H1 (cell line): ENCODE data around the gene CACNA1B. TPM values are rescaled to one million over a fixed set of nuclear protein-coding genes. Genes with fewer than 3 reads are reported as not detected.

Experiments used
- CTCF ChIA-PET: fragments of 300-600 bp; sonication (Branson Sonifier 250); formaldehyde crosslinking; loops from one replicate; lab custom pipeline; 2021; ENCODE audit not compliant: partially characterized antibody; lab: Charles Lee
- POLR2A ChIA-PET: fragments of 300-600 bp; sonication (Branson Sonifier 250); formaldehyde crosslinking; loops from one replicate; lab custom pipeline; 2021; ENCODE audit warnings: inconsistent platforms; ENCODE audit not compliant: partially characterized antibody; lab: Charles Lee
- DNase-seq, 2 experiments: peaks; one replicate each; pipeline versions ENCODE4 v3.0.0 to v3.0.0-alpha.2; 2010 to 2022; ENCODE audit warnings: low spot score in 2 of 2, low read depth in 1 of 2, mixed read lengths in 1 of 2
- FAIRE-seq: peaks from 2 replicates; lab custom pipeline; 2011; peaks lifted over from hg19 to GRCh38; lab: Jason Lieb, UNC
- H2AFZ ChIP-seq: 2 replicates; pipeline ENCODE4 v1.8.1; 2012; ENCODE audit warnings: low read length, inconsistent platforms
- H2AK5ac ChIP-seq: 2 replicates; pipeline ENCODE4 v1.6.1; 2013; ENCODE audit warnings: low read depth, low read length
- H2BK120ac ChIP-seq: replicated peaks from 2 replicates; pipeline ENCODE3; 2013; ENCODE audit warnings: low read depth, low read length, inconsistent platforms
- H2BK12ac ChIP-seq: 2 replicates; pipeline ENCODE4 v1.6.1; 2013; ENCODE audit warnings: low read depth, low read length
- H2BK15ac ChIP-seq: 2 replicates; pipeline ENCODE4 v1.6.1; 2013; ENCODE audit warnings: low read length
- H2BK20ac ChIP-seq: 2 replicates; pipeline ENCODE4 v1.6.1; 2013; ENCODE audit warnings: low read length
- H2BK5ac ChIP-seq: 2 replicates; pipeline ENCODE4 v1.6.1; 2013; ENCODE audit warnings: low read depth, low read length
- H3K14ac ChIP-seq: 2 replicates; pipeline ENCODE4 v1.6.1; 2013; ENCODE audit warnings: inconsistent platforms; ENCODE audit not compliant: insufficient read length
- H3K18ac ChIP-seq: 2 replicates; pipeline ENCODE4 v1.6.1; 2013; ENCODE audit warnings: low read length; ENCODE audit errors: extremely low read depth
- H3K23ac ChIP-seq: 2 replicates; pipeline ENCODE4 v1.6.1; 2013; ENCODE audit warnings: inconsistent platforms; ENCODE audit not compliant: insufficient read length
- H3K23me2 ChIP-seq: 2 replicates; pipeline ENCODE4 v1.6.1; 2013; ENCODE audit warnings: low read depth, low read length
- H3K27ac ChIP-seq: 2 replicates; pipeline ENCODE4 v1.6.1; 2011; ENCODE audit warnings: low read depth, low read length, inconsistent platforms
- H3K27me3 ChIP-seq, 4 experiments: replicated peaks in 1 of 4; 1 replicate in 1 of 4; 2 replicates in 3 of 4; pipeline versions ENCODE4 v1.6.1 to v1.8.1; 2011 to 2013; ENCODE audit warnings: low read length in 3 of 4, mild to moderate bottlenecking in 3 of 4, inconsistent platforms in 2 of 4, mixed read lengths in 2 of 4, moderate library complexity in 1 of 4; ENCODE audit not compliant: control insufficient read depth in 3 of 4, insufficient read depth in 3 of 4; ENCODE audit errors: extremely low read depth in 1 of 4
- H3K36me3 ChIP-seq, 4 experiments: 2 replicates each; pipeline versions ENCODE4 v1.6.1 to v1.8.1; 2011 to 2013; ENCODE audit warnings: mild to moderate bottlenecking in 4 of 4, low read length in 3 of 4, moderate library complexity in 2 of 4, control low read depth in 1 of 4, inconsistent platforms in 1 of 4; ENCODE audit not compliant: insufficient read depth in 4 of 4, control insufficient read depth in 2 of 4
- H3K4ac ChIP-seq: replicated peaks from 2 replicates; pipeline ENCODE3; 2013; ENCODE audit warnings: low read length, low read depth, mixed read lengths, inconsistent platforms; ENCODE audit not compliant: insufficient read length
- H3K4me1 ChIP-seq, 4 experiments: replicated peaks in 1 of 4; 1 replicate in 1 of 4; 2 replicates in 3 of 4; pipeline versions ENCODE4 v1.6.1 to v1.8.1; 2011 to 2013; ENCODE audit warnings: low read length in 3 of 4, inconsistent platforms in 2 of 4, mixed read lengths in 1 of 4; ENCODE audit not compliant: insufficient read depth in 4 of 4, control insufficient read depth in 3 of 4
- H3K4me2 ChIP-seq, 2 experiments: 2 replicates each; pipeline versions ENCODE4 v1.6.1 to v1.8.1; 2011 to 2013; ENCODE audit warnings: low read depth in 2 of 2, low read length in 2 of 2, control low read depth in 1 of 2, inconsistent platforms in 1 of 2, mild to moderate bottlenecking in 1 of 2; ENCODE audit not compliant: insufficient read depth in 1 of 2
- H3K4me3 ChIP-seq, 4 experiments: fragments of 200-600, 300-600 bp in 1 of 4; sonication (generic), shearing (Covaris generic), sonication (Bioruptor Twin) in 1 of 4; 2 replicates each; pipeline versions ENCODE4 v1.5.1 to v1.8.1; 2011 to 2016; ENCODE audit warnings: low read length in 4 of 4, low read depth in 3 of 4, control low read depth in 2 of 4, inconsistent platforms in 2 of 4, mild to moderate bottlenecking in 2 of 4, mixed read lengths in 1 of 4, moderate library complexity in 1 of 4; ENCODE audit not compliant: insufficient read depth in 2 of 4; ENCODE audit errors: extremely low read depth in 1 of 4
- H3K56ac ChIP-seq: replicated peaks from 2 replicates; pipeline ENCODE3; 2013; ENCODE audit warnings: low read depth, mild to moderate bottlenecking, mixed read lengths, low read length, inconsistent platforms; ENCODE audit not compliant: insufficient read length
- H3K79me1 ChIP-seq: 2 replicates; pipeline ENCODE4 v1.6.1; 2013; ENCODE audit warnings: low read depth, low read length, control low read depth
- H3K79me2 ChIP-seq, 2 experiments: 2 replicates each; pipeline versions ENCODE4 v1.6.1 to v1.8.1; 2012 to 2013; ENCODE audit warnings: low read length in 2 of 2, mild to moderate bottlenecking in 2 of 2, inconsistent platforms in 1 of 2; ENCODE audit not compliant: insufficient read depth in 2 of 2, control insufficient read depth in 1 of 2
- H3K9ac ChIP-seq, 4 experiments: replicated peaks in 1 of 4; 1 replicate in 1 of 4; 2 replicates in 3 of 4; pipeline versions ENCODE4 v1.6.1 to v1.8.1; 2011 to 2013; ENCODE audit warnings: low read depth in 3 of 4, low read length in 3 of 4, control low read depth in 2 of 4, mild to moderate bottlenecking in 2 of 4, moderate library complexity in 2 of 4, inconsistent platforms in 1 of 4; ENCODE audit errors: extremely low read depth in 1 of 4
- H3K9me3 ChIP-seq, 2 experiments: 2 replicates each; pipeline versions ENCODE4 v1.6.1 to v1.8.1; 2012 to 2013; ENCODE audit warnings: mild to moderate bottlenecking in 2 of 2, moderate library complexity in 2 of 2, control low read depth in 1 of 2, inconsistent platforms in 1 of 2, low read depth in 1 of 2, low read length in 1 of 2, mixed read lengths in 1 of 2; ENCODE audit not compliant: insufficient read depth in 2 of 2
- H4K20me1 ChIP-seq, 2 experiments: replicated peaks in 1 of 2; 2 replicates each; pipeline versions ENCODE3 to v1.8.1; 2011 to 2013; ENCODE audit warnings: inconsistent platforms in 2 of 2, low read length in 2 of 2, mild to moderate bottlenecking in 1 of 2; ENCODE audit not compliant: insufficient read depth in 2 of 2, control insufficient read depth in 1 of 2
- H4K5ac ChIP-seq: 2 replicates; pipeline ENCODE4 v1.6.1; 2013; ENCODE audit warnings: low read length, low read depth, mixed read lengths, inconsistent platforms; ENCODE audit not compliant: insufficient read length
- H4K8ac ChIP-seq: 2 replicates; pipeline ENCODE4 v1.8.0; 2013; ENCODE audit warnings: mild to moderate bottlenecking, moderate library complexity, low read length, inconsistent platforms; ENCODE audit not compliant: insufficient read depth; ENCODE audit errors: extremely low read depth
- H4K91ac ChIP-seq: replicated peaks from 2 replicates; pipeline ENCODE3; 2013; ENCODE audit warnings: low read length, mixed read lengths, inconsistent platforms; ENCODE audit not compliant: insufficient read length
- BACH1 ChIP-seq: IDR thresholded peaks from 2 replicates; pipeline ENCODE4 v1.6.1; 2012; ENCODE audit warnings: low read length, improper control_type of control experiment
- CHD2 ChIP-seq: IDR thresholded peaks from 2 replicates; pipeline ENCODE4 v1.6.1; 2012; ENCODE audit warnings: low read length, improper control_type of control experiment
- HDAC6 ChIP-seq: IDR thresholded peaks from one replicate; pipeline ENCODE4 v1.7.1; 2012; ENCODE audit warnings: low read depth, mild to moderate bottlenecking, inconsistent platforms, low read length, moderate library complexity
- JUN ChIP-seq: IDR thresholded peaks from 2 replicates; pipeline ENCODE4 v1.6.1; 2011; ENCODE audit warnings: low read depth, mild to moderate bottlenecking, improper control_type of control experiment, low read length
- POU5F1 ChIP-seq: IDR thresholded peaks from 2 replicates; pipeline ENCODE4 v1.6.1; 2011; ENCODE audit warnings: low read depth, mild to moderate bottlenecking, low read length, moderate library complexity
- RAD21 ChIP-seq, 2 experiments: IDR thresholded peaks in 1 of 2; conservative IDR thresholded peaks in 1 of 2; 2 replicates each; pipeline ENCODE4 v1.6.1; 2011; ENCODE audit warnings: low read depth in 2 of 2, low read length in 2 of 2, improper control_type of control experiment in 1 of 2, inconsistent platforms in 1 of 2, mild to moderate bottlenecking in 1 of 2, moderate library complexity in 1 of 2
- SIRT6 ChIP-seq: IDR thresholded peaks from one replicate; pipeline ENCODE4 v1.7.1; 2012; ENCODE audit warnings: low read length, inconsistent platforms
- TAF7 ChIP-seq: optimal IDR thresholded peaks from 2 replicates; pipeline ENCODE3; 2011; ENCODE audit warnings: low read depth, mild to moderate bottlenecking, inconsistent platforms, low read length, moderate library complexity, borderline replicate concordance
- TEAD4 ChIP-seq: IDR thresholded peaks from 2 replicates; pipeline ENCODE4 v1.6.1; 2012; ENCODE audit warnings: low read depth, low read length, inconsistent platforms, mixed read lengths
- WGBS, 2 experiments: shearing (Covaris generic) in 1 of 2; methylation state at CpG; one replicate each; pipeline versions ENCODE4 v1.1.6 to v1.1.7; 2013 to 2015; ENCODE audit warnings: low lambda C conversion rate in 2 of 2, mixed read lengths in 2 of 2, inconsistent platforms in 1 of 2, low coverage in 1 of 2, missing lambda C conversion rate in 1 of 2; ENCODE audit not compliant: insufficient replicate concordance in 2 of 2, insufficient coverage in 1 of 2, insufficient read length in 1 of 2; ENCODE audit errors: extremely low coverage in 1 of 2, missing lambda C conversion rate in 1 of 2; 5-methylcytosine and 5-hydroxymethylcytosine counted together
- polyA plus RNA-seq, 7 experiments: library from polyadenylated mRNA; depleted of rRNA in 3 of 7; stranded (reverse) in 5 of 7; unstranded in 2 of 7; fragments of >200 nt in 5 of 7; fragments of 200-250 nt in 2 of 7; gene quantifications; 1 replicate in 5 of 7; 2 replicates in 1 of 7; 4 replicates in 1 of 7; pipeline versions ENCODE4 v1.2.1 to v1.2.3, GENCODE V29; 2011 to 2013; ENCODE audit warnings: missing spikeins in 2 of 7, mixed read lengths in 2 of 7
- total RNA-seq: library from RNA; stranded (reverse); fragmentation: NEBNext Ultra II Directional; extraction: Animal tissue kit (Norgen Biotek cat#: 25700); gene quantifications from 2 replicates; pipeline ENCODE4 v1.2.1, GENCODE V29; 2021
- TF ChIP-seq, protein P1 (sequence below): IDR thresholded peaks from 2 replicates; pipeline ENCODE4 v1.6.1; 2011; ENCODE audit warnings: low read length, improper control_type of control experiment
- TF ChIP-seq, protein P2 (sequence below): IDR thresholded peaks from 2 replicates; pipeline ENCODE4 v1.6.1; 2012; ENCODE audit warnings: low read length, inconsistent platforms

The CACNA1B gene
- total and polyA plus RNA-seq, 2 of the 8 experiments (the other 6 are each of a cell fraction or from before 2014, with no cell fraction given) = 1.5 to 5.7 TPM

DNA sequence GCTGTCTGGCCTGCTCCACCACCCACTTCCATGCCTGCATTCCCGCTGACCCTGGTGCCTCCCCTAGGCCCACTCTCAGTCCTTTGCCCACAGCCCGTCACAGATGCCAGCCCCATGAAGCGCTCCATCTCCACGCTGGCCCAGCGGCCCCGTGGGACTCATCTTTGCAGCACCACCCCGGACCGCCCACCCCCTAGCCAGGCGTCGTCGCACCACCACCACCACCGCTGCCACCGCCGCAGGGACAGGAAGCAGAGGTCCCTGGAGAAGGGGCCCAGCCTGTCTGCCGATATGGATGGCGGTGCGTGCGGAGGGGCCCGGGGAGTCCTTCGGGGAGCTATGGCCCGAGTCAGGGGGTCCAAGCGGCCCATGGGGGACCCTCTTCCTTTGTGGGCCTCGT, 242.5 kb downstream of the CACNA1B start:
- no peak overlapping the region for H4K8ac ChIP-seq
- POLR2A ChIA-PET = no interaction called here
- CTCF ChIA-PET = interaction anchor here (0.6 kb wide), 1 partner anchor 379 kb away, joined by 3 read pairs; no protein-coding TSS in a partner anchor
- peaks cover 72 to 96% of the 10 kb centered on the region in 2 experiments for H3K9me3 ChIP-seq
- no peak overlapping the region for H3K9ac ChIP-seq
- H4K20me1 ChIP-seq = no peaks in the 10 kb centered on the region
- no peak overlapping the region for H3K18ac ChIP-seq
- no peaks in the 10 kb centered on the region for H3K79me2 ChIP-seq
- H3K27ac ChIP-seq = no peak overlapping the region
- no peak overlapping the region for H3K14ac ChIP-seq
- no peak overlapping the region for H2AK5ac ChIP-seq
- H2BK20ac ChIP-seq = no peak overlapping the region
- H2BK12ac ChIP-seq = no peak overlapping the region
- no peak overlapping the region for H2BK120ac ChIP-seq
- no peaks in the 10 kb centered on the region for H3K79me1 ChIP-seq
- no peak overlapping the region for H2BK15ac ChIP-seq
- no peaks in the 10 kb centered on the region; the same call in 1 of the 2 replicates for H3K23me2 ChIP-seq
- no peak overlapping the region for H3K4me2 ChIP-seq
- H3K4me3 ChIP-seq = no peak overlapping the region
- no peak overlapping the region for H2BK5ac ChIP-seq
- H3K4me1 ChIP-seq = no peaks in the 10 kb centered on the region
- FAIRE-seq = no peak
- no peak overlapping the region for H2AFZ ChIP-seq
- peaks cover 0 to 8% (median 0%) of the 10 kb centered on the region in 4 experiments; a peak in 1 of 8 replicates for H3K36me3 ChIP-seq
- no peak for DNase-seq
- H3K23ac ChIP-seq = no peak overlapping the region
- WGBS, 2 experiments = 99% methylated on average over 14 of the region's 23 CpGs; no CpG with 5 or more reads in 1 of the 2 experiments
- H3K4ac ChIP-seq = no peak overlapping the region
- H3K56ac ChIP-seq = no peak overlapping the region
- no peak overlapping the region for H4K91ac ChIP-seq
- no peaks in the 10 kb centered on the region for H3K27me3 ChIP-seq
- no peak overlapping the region for H4K5ac ChIP-seq
- TF ChIP-seq RAD21 (IDR thresholded peaks at IDR 0.05 in 1 of 2, conservative IDR thresholded peaks at IDR 0.05 in 1 of 2; ENCODE audit: low read depth in 2 of 2, low read length in 2 of 2) (no peak), TEAD4 (no peak), JUN (no peak), HDAC6 (no peak), CHD2 (no peak), POU5F1 (no peak), BACH1 (no peak), SIRT6 (no peak), TAF7 (no peak)
- TF ChIP-seq, protein P1, sequence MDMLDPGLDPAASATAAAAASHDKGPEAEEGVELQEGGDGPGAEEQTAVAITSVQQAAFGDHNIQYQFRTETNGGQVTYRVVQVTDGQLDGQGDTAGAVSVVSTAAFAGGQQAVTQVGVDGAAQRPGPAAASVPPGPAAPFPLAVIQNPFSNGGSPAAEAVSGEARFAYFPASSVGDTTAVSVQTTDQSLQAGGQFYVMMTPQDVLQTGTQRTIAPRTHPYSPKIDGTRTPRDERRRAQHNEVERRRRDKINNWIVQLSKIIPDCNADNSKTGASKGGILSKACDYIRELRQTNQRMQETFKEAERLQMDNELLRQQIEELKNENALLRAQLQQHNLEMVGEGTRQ = no peak
- TF ChIP-seq, protein P2, sequence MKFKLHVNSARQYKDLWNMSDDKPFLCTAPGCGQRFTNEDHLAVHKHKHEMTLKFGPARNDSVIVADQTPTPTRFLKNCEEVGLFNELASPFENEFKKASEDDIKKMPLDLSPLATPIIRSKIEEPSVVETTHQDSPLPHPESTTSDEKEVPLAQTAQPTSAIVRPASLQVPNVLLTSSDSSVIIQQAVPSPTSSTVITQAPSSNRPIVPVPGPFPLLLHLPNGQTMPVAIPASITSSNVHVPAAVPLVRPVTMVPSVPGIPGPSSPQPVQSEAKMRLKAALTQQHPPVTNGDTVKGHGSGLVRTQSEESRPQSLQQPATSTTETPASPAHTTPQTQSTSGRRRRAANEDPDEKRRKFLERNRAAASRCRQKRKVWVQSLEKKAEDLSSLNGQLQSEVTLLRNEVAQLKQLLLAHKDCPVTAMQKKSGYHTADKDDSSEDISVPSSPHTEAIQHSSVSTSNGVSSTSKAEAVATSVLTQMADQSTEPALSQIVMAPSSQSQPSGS = no peak
